ENCODE data around the gene SLC37A1.
"Not testable (repeated sequence)": the region's sequence is repeated elsewhere in the genome, so short reads cannot be mapped to it uniquely, and the experiment has no call there.

SLC37A1 gene

DNA sequence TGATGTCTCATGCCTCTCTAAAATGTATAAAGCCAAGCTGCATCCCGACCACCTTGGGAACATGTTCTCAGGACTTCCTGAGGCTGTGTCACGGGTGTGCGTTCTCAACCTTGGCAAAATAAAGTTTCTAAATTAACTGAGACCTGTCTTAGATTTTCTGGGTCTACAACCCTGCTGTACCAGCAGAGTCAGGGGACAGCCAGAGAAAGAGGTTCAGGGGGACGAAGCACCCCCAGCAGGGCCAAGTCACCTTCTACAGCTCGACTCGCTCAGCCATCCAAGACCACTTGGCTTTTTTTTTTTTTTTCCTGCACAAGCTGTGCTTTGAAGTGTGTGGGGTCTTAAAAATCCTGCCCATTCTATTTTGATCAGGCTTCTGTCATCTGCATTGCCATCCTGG, 111.3 kb downstream of the SLC37A1 start:
- Histone ChIP-seq H3K27ac (ENCODE audit: low read depth, low read length) (no peak overlapping the region), H3K4me3 (ENCODE audit: low read depth, low read length) (no peak overlapping the region), H3K4me1 (ENCODE audit: control insufficient read depth, insufficient read depth, low read length) (peaks cover 5% of the 10 kb centered on the region; the same call in 1 of the 2 replicates), H3K9ac (ENCODE audit: low read depth, low read length) (no peak overlapping the region), H3K9me3 (ENCODE audit: control insufficient read depth, insufficient read depth, low read length) (no peaks in the 10 kb centered on the region), H3K27me3 (ENCODE audit: control insufficient read depth, insufficient read depth, low read length) (peaks cover 4% of the 10 kb centered on the region), H3K36me3 (ENCODE audit: control insufficient read depth, insufficient read depth, low read length) (no peaks in the 10 kb centered on the region)

DNA sequence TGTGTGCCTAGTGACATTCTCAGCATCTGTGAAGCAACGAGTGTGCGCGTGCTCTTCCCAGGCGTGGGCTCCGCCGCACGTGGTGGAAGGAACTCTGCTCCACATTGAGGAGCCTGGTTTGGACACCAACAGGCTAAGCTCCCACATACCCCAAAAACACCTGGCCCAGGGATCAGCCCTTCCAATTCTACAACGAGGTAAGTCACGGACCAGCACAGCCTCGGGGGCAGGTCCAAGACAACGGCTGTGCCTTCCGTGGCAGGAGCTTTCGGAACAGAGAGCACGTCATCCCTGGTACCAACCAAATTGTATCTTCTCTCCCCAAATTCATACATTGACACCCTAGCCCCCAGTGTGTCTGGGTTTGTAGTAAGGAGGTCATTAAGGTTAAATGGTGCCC, 112.5 kb downstream of the SLC37A1 start:
- no peaks in the 10 kb centered on the region for H3K36me3 ChIP-seq (ENCODE audit: control insufficient read depth, insufficient read depth, low read length)
- peaks cover 5% of the 10 kb centered on the region; the same call in 1 of the 2 replicates for H3K4me1 ChIP-seq (ENCODE audit: control insufficient read depth, insufficient read depth, low read length)
- peaks cover 4% of the 10 kb centered on the region for H3K27me3 ChIP-seq (ENCODE audit: control insufficient read depth, insufficient read depth, low read length)
- no peak overlapping the region for H3K27ac ChIP-seq (ENCODE audit: low read depth, low read length)
- H3K4me3 ChIP-seq (ENCODE audit: low read depth, low read length): no peak overlapping the region
- H3K9me3 ChIP-seq (ENCODE audit: control insufficient read depth, insufficient read depth, low read length): no peaks in the 10 kb centered on the region
- H3K9ac ChIP-seq (ENCODE audit: low read depth, low read length): no peak overlapping the region

DNA sequence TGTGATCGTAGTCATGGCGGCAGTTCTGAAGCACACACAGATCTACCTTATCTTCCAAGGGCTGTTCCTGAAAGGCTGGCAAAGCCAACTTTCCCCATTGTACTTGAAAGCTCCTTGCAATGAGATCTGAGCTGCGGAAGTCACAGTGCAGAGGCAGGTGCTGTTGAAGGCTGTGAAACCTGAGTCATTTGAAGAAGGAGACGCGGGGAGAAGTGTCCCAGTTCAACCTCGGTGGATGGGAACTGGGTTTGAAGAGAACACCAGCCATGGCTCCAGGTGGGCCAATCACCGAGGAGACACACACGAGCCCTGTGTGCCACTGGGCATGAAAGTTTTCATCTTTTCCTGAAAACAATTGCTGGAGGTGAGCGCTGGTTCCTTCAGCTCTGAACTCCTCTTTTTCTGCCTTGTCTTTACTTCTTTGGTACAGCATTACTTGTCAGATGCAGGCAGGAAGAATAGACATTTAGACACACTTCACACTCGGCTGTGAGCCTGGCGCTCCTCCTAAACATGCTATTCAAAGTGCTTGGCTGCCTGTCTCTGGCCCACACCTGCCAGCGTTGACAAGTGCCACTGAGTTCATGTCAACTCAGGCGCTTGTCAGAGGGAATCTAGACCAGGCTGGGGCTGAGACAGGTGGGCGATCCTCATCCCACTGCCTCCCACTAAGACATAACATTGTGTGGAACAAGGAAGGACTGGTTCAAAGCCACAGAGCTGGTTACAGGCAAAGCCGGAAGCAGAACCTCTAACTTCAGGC, 114.1 kb downstream of the SLC37A1 start:
- H3K27ac ChIP-seq (ENCODE audit: low read depth, low read length): no peak overlapping the region
- H3K4me1 ChIP-seq (ENCODE audit: control insufficient read depth, insufficient read depth, low read length): peaks cover 5% of the 10 kb centered on the region; the same call in 1 of the 2 replicates
- H3K36me3 ChIP-seq (ENCODE audit: control insufficient read depth, insufficient read depth, low read length): no peaks in the 10 kb centered on the region
- H3K9me3 ChIP-seq (ENCODE audit: control insufficient read depth, insufficient read depth, low read length): no peaks in the 10 kb centered on the region
- no peak overlapping the region for H3K9ac ChIP-seq (ENCODE audit: low read depth, low read length)
- H3K4me3 ChIP-seq (ENCODE audit: low read depth, low read length): no peak overlapping the region
- H3K27me3 ChIP-seq (ENCODE audit: control insufficient read depth, insufficient read depth, low read length): peaks cover 4% of the 10 kb centered on the region

DNA sequence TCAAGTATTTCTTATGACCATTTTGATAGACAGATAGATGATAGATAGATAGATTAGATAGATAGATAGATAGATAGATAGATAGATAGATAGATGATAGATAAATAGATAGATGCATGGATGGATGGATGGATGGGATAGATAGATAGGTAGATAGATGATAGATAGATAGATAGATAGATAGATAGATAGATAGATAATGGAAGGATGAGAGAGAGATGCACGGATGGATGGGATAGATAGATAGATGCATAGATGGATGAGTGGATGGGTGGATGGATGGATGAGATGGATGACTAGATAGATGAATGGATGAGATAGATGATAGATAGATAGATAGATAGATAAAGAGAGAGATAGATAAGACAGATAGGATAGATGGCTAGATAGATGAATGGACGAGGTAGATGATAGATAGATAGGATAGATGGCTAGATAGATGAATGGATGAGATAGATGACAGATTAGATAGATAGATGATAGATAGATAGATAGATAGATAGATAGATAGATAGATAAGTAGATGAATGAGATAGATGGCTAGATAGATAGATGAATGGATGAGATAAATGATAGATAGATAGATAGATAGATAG, 114.9 kb downstream of the SLC37A1 start:
- not testable (repeated sequence) for H3K9ac ChIP-seq (ENCODE audit: low read depth, low read length); H3K36me3 ChIP-seq (ENCODE audit: control insufficient read depth, insufficient read depth, low read length); H3K9me3 ChIP-seq (ENCODE audit: control insufficient read depth, insufficient read depth, low read length); H3K27ac ChIP-seq (ENCODE audit: low read depth, low read length); H3K4me3 ChIP-seq (ENCODE audit: low read depth, low read length); H3K27me3 ChIP-seq (ENCODE audit: control insufficient read depth, insufficient read depth, low read length); H3K4me1 ChIP-seq (ENCODE audit: control insufficient read depth, insufficient read depth, low read length)

DNA sequence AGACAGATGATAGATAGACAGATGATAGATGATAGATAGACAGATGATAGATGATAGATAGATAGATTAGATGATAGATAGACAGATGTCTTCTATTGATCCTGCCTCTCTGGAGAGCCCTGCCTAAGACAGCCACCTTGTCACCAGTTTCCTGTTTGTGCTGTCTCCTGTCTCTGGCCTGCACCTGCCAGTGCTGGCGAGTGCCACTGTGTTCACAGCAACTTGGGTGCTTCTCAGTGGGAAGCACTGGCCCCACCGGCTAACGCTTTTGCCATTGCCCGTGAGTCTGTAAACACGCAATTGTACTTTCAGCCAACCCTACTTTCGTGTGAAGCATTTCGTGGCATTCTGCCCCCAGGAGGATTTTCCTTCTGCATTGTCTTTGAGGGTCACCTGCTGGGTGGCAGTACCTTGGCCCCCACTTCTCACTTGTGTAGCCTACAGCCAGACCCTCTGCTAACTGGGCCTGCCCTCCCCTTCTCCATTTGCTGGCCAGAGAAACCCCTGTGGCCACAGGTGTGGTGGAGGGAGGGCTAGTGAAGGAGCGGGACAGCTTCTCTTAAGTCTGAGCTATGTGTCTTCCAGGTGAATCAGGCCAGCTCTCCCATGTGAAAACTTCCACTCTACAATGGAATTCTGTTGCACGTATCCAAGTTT, 116.4 kb downstream of the SLC37A1 start:
- H3K36me3 ChIP-seq (ENCODE audit: control insufficient read depth, insufficient read depth, low read length): no peaks in the 10 kb centered on the region
- peaks cover 6% of the 10 kb centered on the region; the same call in 1 of the 2 replicates for H3K4me1 ChIP-seq (ENCODE audit: control insufficient read depth, insufficient read depth, low read length)
- H3K27me3 ChIP-seq (ENCODE audit: control insufficient read depth, insufficient read depth, low read length): peaks cover 4% of the 10 kb centered on the region
- H3K27ac ChIP-seq (ENCODE audit: low read depth, low read length): no peak overlapping the region
- H3K9ac ChIP-seq (ENCODE audit: low read depth, low read length): no peak overlapping the region
- no peak overlapping the region for H3K4me3 ChIP-seq (ENCODE audit: low read depth, low read length)
- no peaks in the 10 kb centered on the region for H3K9me3 ChIP-seq (ENCODE audit: control insufficient read depth, insufficient read depth, low read length)

DNA sequence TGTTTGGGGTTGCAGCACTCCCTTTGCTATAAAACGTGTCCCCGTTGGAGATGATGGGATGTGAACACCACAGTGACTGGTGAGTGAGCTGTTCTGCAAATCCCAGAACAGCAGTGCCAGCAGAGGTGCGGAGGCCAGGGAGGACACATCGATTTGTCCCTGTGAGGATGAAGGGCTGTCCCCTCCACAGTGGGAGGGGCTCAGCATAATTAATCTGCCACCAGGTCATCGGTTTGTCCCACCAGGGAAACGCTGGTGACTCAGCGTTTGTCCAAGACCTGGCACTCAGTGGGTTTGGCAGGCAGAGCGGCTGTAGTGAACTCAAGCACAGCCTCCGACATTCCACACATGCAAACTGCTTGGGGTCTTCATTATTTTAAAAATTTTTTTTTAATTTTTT, 117.0 kb downstream of the SLC37A1 start:
- Histone ChIP-seq H3K27me3 (ENCODE audit: control insufficient read depth, insufficient read depth, low read length) (peaks cover 7% of the 10 kb centered on the region), H3K36me3 (ENCODE audit: control insufficient read depth, insufficient read depth, low read length) (no peaks in the 10 kb centered on the region), H3K9me3 (ENCODE audit: control insufficient read depth, insufficient read depth, low read length) (no peaks in the 10 kb centered on the region), H3K4me3 (ENCODE audit: low read depth, low read length) (no peak overlapping the region), H3K9ac (ENCODE audit: low read depth, low read length) (no peak overlapping the region), H3K4me1 (ENCODE audit: control insufficient read depth, insufficient read depth, low read length) (peaks cover 6% of the 10 kb centered on the region; the same call in 1 of the 2 replicates), H3K27ac (ENCODE audit: low read depth, low read length) (no peak overlapping the region)

All from HUES48 (cell line).